GM21786 (cell line): Measurements from ENCODE around the gene ARL3.
"Not testable (repeated sequence)": the region's sequence is repeated elsewhere in the genome, so short reads cannot be mapped to it uniquely, and the experiment has no call there.

Experiments
- ATAC-seq: cut with Tn5 transposase; IDR thresholded peaks from one replicate; pipeline ENCODE4 v1.9.1; 2021; ENCODE audit not compliant: unreplicated experiment

The ARL3 gene

DNA sequence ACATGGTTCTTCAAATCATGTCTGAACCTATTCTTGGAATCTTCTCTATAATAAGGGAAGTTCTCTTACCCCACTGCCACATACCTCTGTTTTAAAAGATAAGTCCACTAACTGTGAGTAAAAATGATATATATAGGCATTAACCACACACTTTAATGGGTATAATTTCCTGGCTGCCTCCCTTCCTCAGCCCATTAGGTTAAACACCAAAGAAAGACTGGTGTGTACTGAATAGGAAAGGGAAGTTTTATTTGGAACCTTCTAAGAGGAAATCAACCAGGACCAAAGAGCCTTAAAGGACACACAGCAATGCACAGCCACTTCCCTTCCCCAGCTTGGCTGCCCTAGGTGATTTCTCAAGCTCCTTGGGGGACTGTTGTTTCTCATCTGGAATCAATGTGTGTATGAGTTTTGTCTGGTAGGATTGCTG lies 24.5 kb upstream of the ARL3 start:
- ATAC-seq, result no peak

DNA sequence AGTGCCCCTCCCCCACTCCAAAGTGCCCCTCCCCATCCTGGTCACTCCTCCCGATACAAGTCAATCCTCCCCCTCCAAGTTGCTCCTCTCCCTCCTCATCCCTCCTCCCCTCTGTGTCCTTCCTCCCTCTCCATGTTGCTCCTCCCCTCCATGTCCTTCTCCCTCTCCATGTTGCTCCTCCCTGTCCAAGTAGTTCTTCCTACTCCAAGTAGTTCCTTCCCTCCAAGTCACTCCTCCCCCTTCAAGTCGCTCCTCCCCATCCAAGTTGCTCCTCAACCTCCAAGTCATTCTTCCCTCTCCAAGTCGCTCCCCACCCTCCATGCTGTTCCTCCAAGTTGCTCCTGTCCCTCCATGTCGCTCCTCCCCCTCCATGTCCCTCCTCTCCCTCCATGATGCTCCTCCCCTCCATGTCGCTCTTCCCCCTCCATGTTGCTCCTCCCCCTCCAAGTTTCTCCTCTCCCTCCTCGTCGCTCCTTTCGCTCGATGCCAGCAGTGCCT lies 20.9 kb upstream of the ARL3 start:
- no peak for ATAC-seq

DNA sequence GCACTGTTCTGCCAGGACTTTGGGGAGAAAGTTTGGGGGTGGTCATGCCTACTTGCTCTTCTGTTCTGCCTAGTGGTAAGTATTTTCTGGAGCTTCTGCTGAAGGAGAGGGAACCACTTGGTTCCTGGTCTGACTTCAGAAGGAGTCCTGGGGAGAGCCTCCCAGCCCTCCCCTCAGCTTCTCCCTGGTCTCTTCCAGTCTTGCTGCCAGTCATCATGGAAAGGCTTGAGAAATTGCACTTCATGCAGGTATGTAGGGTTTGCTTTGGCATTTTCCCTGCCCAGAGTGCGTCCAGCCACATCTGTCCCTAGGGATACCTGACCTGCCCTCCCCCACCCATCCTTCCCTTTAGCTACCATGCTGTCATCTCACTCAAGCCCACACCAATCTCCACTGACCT lies 18.5 kb upstream of the ARL3 start:
- no peak for ATAC-seq

DNA sequence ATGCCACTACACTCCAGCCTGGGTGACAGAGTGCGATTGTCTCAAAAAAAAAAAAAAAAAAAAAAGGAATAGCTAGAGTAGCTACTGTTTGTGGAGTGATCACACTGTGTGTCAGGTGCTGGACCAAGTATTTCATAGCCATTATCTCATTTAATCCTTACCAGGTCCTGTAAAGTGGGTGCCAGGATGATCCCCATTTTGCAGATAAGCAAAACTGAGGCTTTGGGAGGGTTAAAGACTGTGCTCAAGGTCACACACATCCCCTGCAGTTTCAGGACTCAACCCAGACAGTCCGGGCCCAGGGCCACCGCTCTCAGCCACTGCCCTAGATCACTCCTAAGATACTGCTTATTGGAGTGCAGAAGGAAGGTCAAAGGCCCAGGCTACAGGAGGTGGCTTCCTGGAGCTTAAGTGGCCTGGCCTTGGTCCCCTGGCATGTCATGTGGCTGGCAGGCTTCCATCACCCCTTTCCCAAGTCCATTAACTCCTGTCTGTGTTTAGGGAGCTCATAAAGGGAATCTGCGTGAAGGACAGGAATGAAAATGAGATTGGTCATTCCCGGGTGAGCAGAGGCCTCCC lies 17.1 kb upstream of the ARL3 start:
- ATAC-seq, result no peak

DNA sequence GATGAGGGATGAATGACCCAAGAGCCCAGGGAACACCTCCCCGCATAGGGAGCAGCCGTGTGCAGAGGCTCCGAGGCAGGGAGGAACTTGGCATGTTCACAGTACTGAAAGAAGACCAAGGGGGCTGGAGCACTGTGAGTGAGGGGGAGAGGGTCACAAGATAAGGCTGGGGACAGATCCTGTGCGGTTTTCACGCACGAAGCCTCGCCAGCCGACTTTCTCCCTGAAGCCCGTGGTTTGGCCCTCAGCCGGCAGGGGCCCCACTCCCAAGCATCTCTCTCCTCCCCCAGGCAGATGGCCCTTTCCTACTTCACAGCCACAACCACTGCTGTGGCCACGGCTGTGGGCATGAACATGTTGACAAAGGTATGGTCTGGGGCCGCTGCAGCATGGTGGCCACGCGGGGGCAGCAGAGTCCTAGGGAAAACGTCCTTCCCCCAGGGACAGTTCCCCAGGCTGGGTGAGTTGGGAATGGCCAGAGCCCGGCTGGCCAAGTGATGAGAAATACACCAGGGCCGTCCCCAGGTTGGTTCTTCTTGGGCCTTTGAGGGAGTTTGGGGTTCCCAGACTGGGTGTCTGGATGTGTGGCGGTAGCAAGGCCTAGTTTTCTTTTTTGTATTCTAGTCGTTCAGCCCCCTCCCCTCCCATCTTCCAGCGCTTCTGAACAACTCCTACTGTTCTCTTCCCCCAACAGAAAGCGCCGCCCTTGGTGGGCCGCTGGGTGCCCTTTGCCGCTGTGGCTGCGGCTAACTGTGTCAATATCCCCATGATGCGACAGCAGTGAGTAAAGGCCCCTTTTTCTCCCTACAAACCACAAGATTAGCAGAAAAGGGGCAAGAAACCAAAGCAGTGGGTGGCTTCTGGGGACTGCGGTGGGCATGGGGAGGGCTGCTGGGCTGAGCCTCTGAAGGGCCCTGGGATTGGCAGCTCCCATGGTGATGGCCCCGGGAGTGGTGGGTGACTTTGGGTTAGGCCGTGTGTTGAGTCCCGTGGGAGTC lies 15.1 kb upstream of the ARL3 start:
- ATAC-seq, result no peak

DNA sequence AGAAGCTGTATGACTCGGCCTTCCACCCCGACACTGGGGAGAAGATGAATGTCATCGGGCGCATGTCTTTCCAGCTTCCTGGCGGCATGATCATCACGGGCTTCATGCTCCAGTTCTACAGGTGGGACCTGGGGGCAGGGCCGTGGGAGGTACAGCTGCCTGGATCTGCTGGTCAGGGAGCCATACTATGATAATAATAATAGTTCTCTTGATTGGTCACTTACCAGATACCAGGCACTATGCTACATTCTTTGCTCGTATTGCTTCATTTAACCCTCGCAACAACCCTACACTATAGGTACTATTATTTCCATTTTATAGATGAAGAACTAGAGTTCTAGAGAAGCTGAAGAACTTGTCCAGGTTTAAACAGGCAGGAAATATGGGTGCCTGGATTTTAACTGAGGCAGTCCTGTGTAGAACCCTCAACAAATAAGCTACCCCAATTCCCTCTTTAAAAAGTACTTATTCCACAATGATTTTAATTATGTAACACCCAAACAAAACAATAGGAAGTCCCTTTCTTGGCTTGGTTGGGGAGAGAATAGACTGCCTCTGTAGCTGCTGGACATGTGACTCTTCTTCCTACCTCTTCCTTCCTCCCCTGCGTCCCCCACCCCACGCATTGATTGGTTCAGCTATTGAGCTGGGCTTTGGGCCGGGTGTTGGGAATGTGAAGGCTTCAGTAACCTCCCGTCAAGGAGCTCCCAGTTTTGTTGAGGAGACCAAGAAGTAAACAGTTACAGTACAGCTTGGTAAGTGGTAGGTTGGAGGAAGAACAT lies 13.0 kb upstream of the ARL3 start:
- ATAC-seq, result no peak

DNA sequence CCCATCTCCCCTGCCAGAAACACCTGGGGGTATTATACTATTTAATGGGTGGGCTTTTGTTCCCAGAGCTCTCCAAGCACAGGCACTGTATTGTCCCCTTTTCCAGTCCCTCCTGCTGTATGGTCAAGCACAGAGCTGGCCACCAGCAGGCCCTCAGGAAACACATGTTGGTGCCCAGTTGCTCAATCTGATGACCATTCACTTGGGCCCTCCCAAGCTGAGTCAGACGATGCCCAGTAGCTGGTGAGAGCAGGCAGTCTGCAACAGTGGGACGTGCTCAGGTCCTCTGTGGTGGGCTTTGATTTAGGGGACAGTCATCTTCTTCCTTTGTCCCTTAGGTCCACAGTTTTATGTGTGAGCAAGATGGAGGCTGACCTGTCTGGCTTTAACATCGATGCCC lies 12.1 kb upstream of the ARL3 start:
- ATAC-seq, result no peak

DNA sequence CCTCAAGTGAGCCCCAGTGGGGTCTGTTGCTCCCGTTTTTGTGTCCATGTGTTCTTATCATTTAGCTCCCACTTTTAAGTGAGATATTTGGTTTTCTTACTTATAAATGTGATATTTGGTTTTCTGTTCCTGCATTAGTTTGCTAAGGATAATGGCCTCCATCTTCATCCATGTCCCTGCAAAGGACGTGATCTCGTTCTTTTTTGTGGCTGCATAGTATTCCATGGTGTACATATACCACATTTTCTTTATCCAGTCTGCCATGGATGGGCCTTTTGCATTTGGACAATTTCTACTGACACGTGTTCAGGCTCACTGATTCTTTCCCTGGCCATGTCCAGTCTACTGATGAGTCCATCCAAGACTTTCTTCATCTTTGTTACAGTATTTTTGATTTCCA lies 9.8 kb upstream of the ARL3 start:
- ATAC-seq, result no peak

DNA sequence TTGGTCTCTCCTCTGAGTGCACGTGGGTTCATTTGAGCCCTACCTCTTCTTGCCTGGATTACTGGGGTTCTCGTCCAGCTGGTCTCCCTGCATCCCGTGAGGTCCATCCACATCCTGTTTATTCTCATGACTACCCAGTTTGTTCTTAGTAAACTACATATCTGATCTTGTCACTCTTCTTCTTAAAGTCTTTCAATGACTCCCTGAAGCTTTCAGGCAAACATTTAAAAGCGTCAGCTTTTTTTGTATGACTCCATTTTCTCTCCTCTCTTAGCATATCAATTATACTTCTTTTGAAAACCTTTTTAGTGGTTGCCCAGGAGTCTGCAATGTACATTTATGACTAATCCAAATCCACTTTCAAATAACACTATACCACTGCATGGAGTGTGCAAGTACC lies 7.8 kb upstream of the ARL3 start:
- no peak for ATAC-seq

DNA sequence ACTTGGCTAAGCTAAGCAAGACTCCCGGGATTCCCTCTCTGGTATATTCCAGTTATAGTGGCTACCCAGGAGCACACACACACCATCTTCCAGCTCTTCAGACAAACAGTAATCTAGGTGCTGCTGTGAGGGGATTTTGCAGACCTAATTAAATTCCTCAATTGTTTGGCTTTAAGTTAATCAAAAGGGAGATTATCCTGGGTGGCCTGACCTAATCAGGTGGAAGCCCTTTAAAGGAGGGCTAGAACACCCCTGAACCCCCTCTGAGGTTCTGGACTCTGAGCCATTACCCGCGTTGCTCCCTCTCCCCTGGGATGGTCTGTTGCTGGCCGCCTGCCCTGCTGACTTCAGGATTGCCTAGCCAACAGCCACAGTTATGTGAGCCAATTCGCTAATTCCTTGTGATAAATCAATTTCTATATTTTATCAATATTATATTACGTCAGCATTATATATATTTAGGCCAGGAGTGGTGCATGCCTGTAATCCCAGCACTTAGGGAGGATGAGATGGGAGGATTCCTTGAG lies 6.6 kb upstream of the ARL3 start:
- ATAC-seq, result no peak

DNA sequence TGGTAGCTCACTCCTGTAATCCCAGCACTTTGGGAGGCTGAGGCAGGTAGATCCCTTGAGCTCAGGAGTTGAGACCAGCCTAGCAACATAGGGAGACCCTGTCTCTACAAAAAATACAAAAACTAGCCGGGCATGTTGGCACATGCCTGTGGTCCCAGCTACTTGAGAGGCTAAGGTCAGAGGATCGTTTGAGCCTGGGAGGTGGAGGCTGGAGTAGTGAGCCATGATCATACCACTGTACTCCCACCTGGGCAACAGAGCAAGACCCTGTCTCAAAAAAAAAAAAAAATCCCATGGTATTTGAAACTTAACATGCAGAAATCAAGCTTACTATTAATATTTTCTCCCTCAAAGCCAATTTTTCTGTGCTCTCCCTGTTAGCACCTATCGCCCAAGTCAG lies 6.1 kb upstream of the ARL3 start:
- no peak for ATAC-seq

DNA sequence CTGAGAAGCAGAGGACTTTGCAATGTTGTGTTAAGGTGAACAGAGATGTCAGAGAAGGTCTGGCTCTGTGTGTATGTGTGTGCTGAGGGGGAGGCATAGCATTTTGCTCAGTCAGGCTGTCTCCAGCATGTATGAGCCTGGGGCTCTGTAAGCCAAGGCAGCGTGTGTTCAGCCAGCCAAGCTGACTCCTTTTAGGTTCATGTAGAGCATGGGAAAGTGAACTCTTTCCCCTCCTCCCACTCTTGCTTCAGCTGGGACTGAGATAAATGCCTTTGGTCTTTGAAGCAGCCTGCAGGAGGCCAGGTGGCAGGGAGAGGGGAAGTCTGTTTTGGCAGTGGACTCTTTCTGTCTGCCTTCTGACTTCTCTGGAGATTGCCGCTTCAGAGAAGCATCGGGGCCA lies 4.0 kb upstream of the ARL3 start:
- ATAC-seq, result no peak

DNA sequence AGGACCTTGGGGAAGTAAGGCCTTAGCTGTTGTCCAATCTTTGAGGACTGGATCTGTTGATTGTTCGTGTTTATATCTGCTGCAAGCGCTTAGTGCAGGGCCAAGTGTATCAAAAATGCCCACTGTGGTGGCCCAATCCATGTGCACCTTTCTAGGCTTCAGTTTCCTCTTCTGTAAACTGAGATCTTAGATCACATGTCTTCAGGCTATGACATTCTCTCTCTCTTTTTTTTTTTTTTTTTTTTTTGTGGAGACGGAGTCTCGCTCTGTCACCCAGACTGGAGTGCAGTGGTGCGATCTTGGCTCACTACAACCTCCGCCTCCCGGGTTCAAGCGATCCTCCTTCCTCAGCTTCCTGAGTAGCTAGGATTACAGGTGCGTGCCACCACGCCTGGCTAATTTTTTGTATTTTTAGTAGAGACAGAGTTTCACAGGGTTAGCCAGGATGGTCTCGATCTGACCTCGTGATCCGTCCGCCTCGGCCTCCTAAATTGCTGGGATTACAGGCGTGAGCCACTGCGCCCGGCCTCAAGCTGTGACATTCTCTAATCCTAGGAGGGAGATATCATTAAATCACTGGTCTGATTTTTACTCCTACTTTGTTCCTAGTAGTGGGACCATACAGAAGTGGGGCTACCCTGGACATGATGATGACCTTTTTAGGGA lies 2.8 kb upstream of the ARL3 start:
- ATAC-seq, result not testable (repeated sequence)

DNA sequence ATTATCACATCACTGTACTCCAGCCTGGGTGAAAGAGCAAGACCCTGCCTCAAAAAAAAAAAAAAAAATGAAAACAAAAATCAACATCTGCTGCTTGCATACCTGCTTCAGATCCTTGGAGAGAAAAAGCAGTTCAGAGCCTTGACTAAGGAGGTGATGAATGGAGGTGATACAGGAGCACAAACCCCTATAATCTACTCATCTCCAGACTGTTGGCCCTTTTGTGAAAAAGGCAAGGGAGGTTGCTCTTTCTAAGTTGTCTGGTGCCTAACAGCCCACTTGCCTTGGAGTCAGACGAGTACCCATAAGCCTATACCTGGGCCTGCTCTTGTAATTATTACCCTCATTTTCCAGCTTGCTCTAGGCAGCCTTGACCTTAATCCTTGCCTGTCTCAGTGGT lies 1.7 kb upstream of the ARL3 start:
- no peak for ATAC-seq

DNA sequence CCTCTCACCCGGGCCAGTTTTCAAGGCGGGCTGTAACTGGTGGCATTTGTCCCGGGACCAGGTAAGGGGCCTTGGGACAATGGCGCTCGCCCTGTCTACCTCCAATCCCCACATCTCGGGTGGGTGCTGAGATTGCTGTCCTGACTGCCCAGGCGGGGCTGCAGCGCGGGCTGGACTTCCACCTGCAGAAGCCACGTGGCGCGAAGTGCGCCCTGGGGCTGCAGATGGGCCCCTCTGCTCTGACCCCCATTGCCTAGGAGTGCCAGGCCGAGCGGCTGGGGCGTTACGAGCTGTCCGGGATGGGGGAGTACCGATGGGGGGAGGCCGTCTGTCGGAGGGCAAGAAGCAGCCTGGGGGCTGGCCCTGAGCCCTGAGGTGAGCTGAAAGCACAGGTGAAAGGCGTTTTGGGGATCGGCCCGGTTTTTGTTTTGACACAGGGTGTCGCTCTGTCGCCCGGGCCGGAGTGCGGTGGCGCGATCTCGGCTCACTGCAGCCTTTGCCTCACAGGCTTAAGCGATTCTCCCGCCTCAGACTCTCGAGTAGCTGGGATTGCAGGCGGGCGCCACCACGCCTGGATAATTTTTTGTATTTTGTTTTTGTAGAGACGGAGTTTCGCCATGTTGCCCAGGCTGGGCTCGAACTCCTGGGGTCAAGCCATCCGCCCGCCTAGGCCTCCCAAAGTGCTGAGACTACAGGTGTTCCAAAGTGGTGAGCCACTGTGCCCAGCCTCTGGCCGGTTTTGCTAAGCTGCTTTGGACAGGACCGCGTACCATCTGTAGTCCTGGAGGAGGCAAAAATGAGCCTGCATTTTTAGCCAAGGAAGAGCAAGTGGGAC lies 641 bp upstream of the ARL3 start, which contains the start of gene SFXN2:
Gene SFXN2, plus strand, starts transcription at position 16 of the 835 bp plus-strand sequence. CDS start 12,001 bp downstream, outside the sequence.
- ATAC-seq, result peak; percentile 12

DNA sequence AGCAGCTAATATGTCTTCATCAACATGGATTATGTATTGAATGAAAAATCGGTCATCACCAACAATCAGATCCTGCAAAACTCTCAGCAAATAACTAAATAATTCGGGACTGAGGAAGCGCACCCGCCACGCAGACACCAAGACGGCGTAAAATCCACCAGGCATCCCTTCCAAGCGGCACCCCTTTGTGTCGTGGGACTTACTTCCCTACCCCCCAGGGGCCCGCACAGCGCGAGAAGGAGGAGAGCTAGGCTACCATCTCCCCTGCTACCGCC lies 721 bp downstream of the ARL3 start:
- ATAC-seq, result peak; percentile 34

DNA sequence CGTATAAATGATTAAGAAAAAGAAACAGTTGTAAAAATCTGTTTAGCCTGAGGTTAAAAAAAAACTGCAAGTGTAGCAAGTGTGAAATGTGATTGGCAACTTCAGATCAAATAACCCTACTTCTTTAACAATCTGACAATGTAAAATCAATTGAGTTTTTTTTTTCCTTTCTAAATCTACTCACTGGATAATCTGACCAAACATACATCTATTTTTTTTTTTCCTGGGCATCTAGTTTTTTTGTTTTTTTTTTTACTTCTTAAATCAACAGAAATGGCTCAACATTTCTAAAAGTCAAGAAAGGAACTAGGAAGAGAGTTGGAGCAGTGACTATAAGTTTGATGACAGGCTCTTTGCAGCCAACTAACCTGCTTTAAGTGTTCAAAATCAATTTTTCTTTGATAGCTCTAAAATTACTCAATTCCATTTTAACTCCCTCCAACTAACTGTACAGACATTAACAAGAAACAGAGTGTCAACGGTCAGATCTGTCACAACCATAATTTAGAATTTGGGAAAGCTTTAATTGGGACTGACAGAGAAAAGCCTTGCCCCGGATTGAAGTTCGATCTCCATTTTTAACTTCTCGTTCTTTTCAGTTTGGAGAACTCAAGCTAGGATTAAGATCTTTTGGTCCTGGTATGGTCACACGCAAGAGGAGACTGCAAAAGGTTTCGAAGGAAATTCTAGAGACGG lies 1.2 kb downstream of the ARL3 start:
- ATAC-seq, result no peak

DNA sequence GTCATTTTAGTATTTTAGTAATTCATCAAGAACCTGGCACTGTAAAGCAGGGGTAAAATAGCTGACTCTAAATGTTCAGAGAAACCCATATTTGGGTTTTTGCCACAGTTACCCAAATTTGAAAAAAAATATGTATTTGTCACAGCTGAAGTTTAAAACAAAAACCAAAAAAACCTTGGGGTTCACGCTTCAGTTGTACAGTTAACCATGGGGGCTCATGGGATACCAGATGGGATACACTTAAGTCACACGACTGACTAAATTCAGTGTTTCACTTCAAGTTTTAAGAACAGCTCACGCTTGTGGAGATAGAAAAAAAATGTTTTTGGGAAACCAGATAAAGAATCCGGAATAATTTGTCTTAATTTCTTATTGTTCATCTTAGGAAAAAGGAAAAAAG lies 2.1 kb downstream of the ARL3 start:
- no peak for ATAC-seq

DNA sequence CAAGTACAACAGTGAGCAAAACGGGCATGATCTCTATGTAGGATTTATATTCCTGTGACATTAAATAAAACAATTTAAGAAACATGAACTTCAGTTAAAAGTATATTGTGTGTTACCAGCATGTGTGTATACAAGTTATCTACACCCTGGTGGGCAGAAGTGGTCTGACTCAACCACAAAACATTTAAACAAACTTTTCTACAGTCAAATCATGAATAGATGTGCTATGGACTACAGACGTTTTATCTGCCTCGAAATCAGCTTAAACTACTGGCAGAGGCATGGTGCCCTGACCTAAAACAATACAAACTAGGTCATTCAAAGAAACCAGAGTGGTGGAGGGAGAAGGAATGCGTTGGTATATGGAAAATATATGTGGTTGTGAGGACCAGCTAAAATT lies 3.6 kb downstream of the ARL3 start:
- ATAC-seq, result no peak
